Nephron (organoid): ENCODE data around the gene ATRAID.

ENCODE experiments used
- H3K27ac Mint-ChIP-seq, 3 experiments: 2 replicates each; pipeline ENCODE4 v1.8.0; 2020; ENCODE audit warnings: mixed read lengths in 3 of 3, mild to moderate bottlenecking in 2 of 3, moderate library complexity in 1 of 3
- H3K27me3 Mint-ChIP-seq: 2 replicates; pipeline ENCODE4 v1.8.0; 2021; ENCODE audit warnings: low read depth, mild to moderate bottlenecking, moderate library complexity, mixed read lengths
- H3K36me3 Mint-ChIP-seq: 2 replicates; pipeline ENCODE4 v1.8.0; 2020; ENCODE audit warnings: low read depth, mixed read lengths
- H3K4me1 Mint-ChIP-seq: 2 replicates; pipeline ENCODE4 v1.8.0; 2020; ENCODE audit warnings: mixed read lengths
- H3K4me3 Mint-ChIP-seq, 3 experiments: 2 replicates each; pipeline ENCODE4 v1.8.0; 2020; ENCODE audit warnings: mild to moderate bottlenecking in 3 of 3, mixed read lengths in 3 of 3, moderate library complexity in 2 of 3
- H3K9me3 Mint-ChIP-seq: 2 replicates; pipeline ENCODE4 v1.8.0; 2020; ENCODE audit warnings: mixed read lengths
- CTCF ChIP-seq, 3 experiments: fragments of 200-600 bp; sonication (generic); IDR thresholded peaks; one replicate each; pipeline ENCODE4 v1.5.0; 2021; ENCODE audit warnings: antibody characterized with exemption in 3 of 3; ENCODE audit not compliant: unreplicated experiment in 3 of 3

The ATRAID gene

GRCh38 chr2:27255187-27255586, 43.3 kb downstream of the ATRAID start:
- peaks cover 52% of the 10 kb centered on the region for H3K27me3 Mint-ChIP-seq
- no peak overlapping the region for H3K4me3 Mint-ChIP-seq
- no peaks in the 10 kb centered on the region for H3K9me3 Mint-ChIP-seq
- no peak for TF ChIP-seq CTCF (IDR thresholded peaks at IDR 0.05; ENCODE audit: unreplicated experiment in 3 of 3)
- peaks cover 24% of the 10 kb centered on the region for H3K4me1 Mint-ChIP-seq
- H3K36me3 Mint-ChIP-seq, result no peaks in the 10 kb centered on the region
- H3K27ac Mint-ChIP-seq, result peak overlapping the region in 2 of 3 experiments; percentile 19 to 38

DNA sequence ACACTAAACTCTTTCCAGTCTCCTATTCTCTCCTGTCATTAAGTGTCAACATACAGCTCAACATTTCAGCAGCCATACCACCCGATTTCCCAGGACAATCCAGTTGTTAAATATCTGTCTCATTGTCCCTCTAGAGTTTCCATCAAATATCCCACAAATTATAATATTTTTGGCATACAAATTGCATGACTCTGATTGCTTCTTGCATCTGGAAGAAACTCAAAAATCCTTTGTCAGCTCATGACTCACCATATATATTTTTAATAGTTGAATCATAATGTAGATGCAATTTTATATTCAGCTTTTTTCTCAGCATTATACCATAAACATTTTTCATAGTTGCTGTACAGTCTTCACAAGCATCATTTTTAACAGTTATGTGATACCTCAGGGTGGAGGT, 43.8 kb downstream of the ATRAID start:
- Mint-ChIP-seq H3K4me1 (peaks cover 27% of the 10 kb centered on the region), H3K9me3 (no peaks in the 10 kb centered on the region), H3K4me3 (no peak overlapping the region), H3K27ac (peak overlapping the region in 2 of 3 experiments; percentile 19 to 38), H3K27me3 (peaks cover 57% of the 10 kb centered on the region), H3K36me3 (no peaks in the 10 kb centered on the region)
- TF ChIP-seq CTCF (IDR thresholded peaks at IDR 0.05; ENCODE audit: unreplicated experiment in 3 of 3), result no peak

- Mint-ChIP-seq H3K4me3 (no peak overlapping the region), H3K27ac (no peak overlapping the region), H3K27me3 (peaks cover 60% of the 10 kb centered on the region), H3K36me3 (no peaks in the 10 kb centered on the region), H3K9me3 (no peaks in the 10 kb centered on the region), H3K4me1 (peaks cover 32% of the 10 kb centered on the region)
- TF ChIP-seq CTCF (IDR thresholded peaks at IDR 0.05; ENCODE audit: unreplicated experiment in 3 of 3), result no peak
Measured at GRCh38 chr2:27256855-27257454, 45.1 kb downstream of the ATRAID start.

- Mint-ChIP-seq H3K9me3 (no peaks in the 10 kb centered on the region), H3K27ac (no peak overlapping the region), H3K4me3 (no peak overlapping the region), H3K4me1 (peaks cover 32% of the 10 kb centered on the region), H3K36me3 (no peaks in the 10 kb centered on the region), H3K27me3 (peaks cover 61% of the 10 kb centered on the region)
- no peak for TF ChIP-seq CTCF (IDR thresholded peaks at IDR 0.05; ENCODE audit: unreplicated experiment in 3 of 3)
Measured at GRCh38 chr2:27258051-27258450, 46.2 kb downstream of the ATRAID start.

DNA sequence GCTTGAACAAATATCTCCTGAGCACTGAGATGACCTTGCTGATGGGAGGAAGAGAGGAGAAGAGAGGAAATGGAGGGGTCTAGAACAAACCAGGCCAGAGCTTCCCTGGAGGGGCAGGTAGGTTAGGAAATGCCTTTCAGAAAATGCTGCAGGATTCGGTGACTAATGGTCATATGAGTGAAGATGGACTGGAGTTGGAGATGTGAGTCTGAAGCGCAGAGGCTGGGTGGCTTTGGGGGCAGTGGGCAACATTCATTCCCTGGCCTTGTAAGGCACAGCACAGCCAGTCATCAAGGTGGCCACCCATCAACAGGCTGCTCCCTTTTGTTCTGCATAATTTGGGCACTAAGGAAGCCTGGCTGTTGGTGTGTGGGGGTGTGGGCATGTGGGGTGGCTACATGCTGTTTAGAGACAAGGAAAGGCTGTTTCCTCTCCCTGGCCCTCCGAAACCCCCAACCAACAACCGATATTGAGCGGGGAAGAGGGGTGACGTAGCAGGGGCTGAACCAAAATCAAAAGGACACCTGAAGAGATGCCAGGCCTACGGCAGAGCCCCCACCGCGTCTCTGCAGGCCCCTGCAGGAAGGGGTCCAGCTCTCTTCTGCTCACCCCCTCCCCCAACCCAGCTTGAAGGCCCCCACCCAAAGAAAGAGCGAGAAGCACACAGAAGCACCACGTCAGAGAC, 49.5 kb downstream of the ATRAID start:
- H3K4me3 Mint-ChIP-seq, result peak overlapping the region; percentile 69 to 82 (median 71)
- H3K9me3 Mint-ChIP-seq, result no peaks in the 10 kb centered on the region
- H3K36me3 Mint-ChIP-seq, result no peaks in the 10 kb centered on the region
- H3K27ac Mint-ChIP-seq, result peak overlapping the region in 1 of 3 experiments; percentile 9
- H3K27me3 Mint-ChIP-seq, result peaks cover 46% of the 10 kb centered on the region
- no peak for TF ChIP-seq CTCF (IDR thresholded peaks at IDR 0.05; ENCODE audit: unreplicated experiment in 3 of 3)
- H3K4me1 Mint-ChIP-seq, result peaks cover 34% of the 10 kb centered on the region

DNA sequence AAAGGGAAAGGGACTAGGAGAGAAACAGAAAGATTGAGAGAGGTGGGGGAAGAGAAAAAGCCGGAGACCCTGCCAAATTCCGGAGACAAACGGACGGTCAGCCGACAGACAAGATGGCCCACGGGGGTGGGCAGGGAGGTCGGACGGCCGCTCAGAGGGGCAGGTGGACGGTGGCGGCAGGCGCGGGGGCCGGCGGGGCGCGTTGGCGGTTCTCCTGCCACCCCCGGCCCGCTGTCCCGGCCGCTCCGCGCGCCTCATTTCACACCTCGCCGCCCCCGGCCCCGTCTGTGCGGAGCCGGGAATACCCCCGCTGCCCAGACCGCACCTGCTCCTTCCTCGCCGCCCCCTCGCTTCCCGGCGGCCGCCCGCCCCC, 50.1 kb downstream of the ATRAID start:
- Mint-ChIP-seq H3K27me3 (peaks cover 46% of the 10 kb centered on the region), H3K36me3 (no peaks in the 10 kb centered on the region), H3K9me3 (no peaks in the 10 kb centered on the region), H3K4me3 (peak overlapping the region; percentile 69 to 82 (median 71)), H3K27ac (no peak overlapping the region), H3K4me1 (peaks cover 34% of the 10 kb centered on the region)
- TF ChIP-seq CTCF (IDR thresholded peaks at IDR 0.05; ENCODE audit: unreplicated experiment in 3 of 3), result no peak
